Subcutaneous abdominal adipose tissue (tissue), 5 donors: ENCODE results near the gene C4B.

Experiments
- H3K27ac ChIP-seq: one replicate; pipeline ENCODE4 v1.7.0; 2013; ENCODE audit warnings: low read depth, mild to moderate bottlenecking, inconsistent platforms, low read length, moderate library complexity
- H3K27me3 ChIP-seq, 5 donors: one replicate each; pipeline ENCODE4 v1.7.0; 2013; ENCODE audit warnings: low read length in 5 of 5, inconsistent platforms in 1 of 5; ENCODE audit not compliant: control insufficient read depth in 5 of 5, insufficient read depth in 4 of 5
- H3K36me3 ChIP-seq, 5 donors: one replicate each; pipeline ENCODE4 v1.7.0; 2013; ENCODE audit warnings: low read length in 5 of 5; ENCODE audit not compliant: control insufficient read depth in 5 of 5, insufficient read depth in 5 of 5
- H3K4me1 ChIP-seq, 5 donors: one replicate each; pipeline ENCODE4 v1.7.0; 2013; ENCODE audit warnings: low read length in 5 of 5, mild to moderate bottlenecking in 3 of 5, moderate library complexity in 1 of 5; ENCODE audit not compliant: control insufficient read depth in 5 of 5, insufficient read depth in 5 of 5
- H3K4me3 ChIP-seq, 5 donors: one replicate each; pipeline ENCODE4 v1.7.0; 2013; ENCODE audit warnings: low read length in 5 of 5, low read depth in 1 of 5
- H3K9ac ChIP-seq, 5 donors: one replicate each; pipeline ENCODE4 v1.7.0; 2013; ENCODE audit warnings: low read length in 5 of 5, mild to moderate bottlenecking in 4 of 5, moderate library complexity in 3 of 5
- H3K9me3 ChIP-seq, 5 donors: one replicate each; pipeline ENCODE4 v1.7.0; 2013; ENCODE audit warnings: low read length in 5 of 5; ENCODE audit not compliant: control insufficient read depth in 5 of 5
- donor health status: healthy.
- donor health status: healthy.
- donor health status: healthy.
- donor health status: healthy.
- donor health status: healthy.

The C4B gene

DNA sequence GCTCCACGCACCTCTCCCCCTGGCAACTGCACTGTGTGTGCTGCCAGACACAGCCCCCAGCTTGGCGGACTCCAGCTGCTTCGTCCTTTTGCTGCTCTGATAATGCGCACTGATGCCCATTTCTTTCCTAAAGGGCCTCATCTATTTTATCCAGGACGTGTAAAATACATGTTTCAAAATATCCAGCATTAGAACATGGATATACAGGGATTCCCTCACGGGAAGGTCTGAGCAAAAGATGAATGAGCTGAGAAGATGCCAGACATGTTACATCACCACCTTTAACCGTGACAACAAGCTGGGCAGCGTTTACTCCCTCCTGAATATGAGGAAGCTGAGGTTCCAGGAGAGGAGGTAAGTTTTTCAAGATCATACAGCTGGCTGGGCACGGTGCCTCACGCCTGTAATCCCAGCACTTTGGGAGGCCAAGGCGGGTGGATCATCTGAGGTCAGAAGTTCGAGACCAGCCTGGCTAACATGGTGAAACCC lies 61.8 kb downstream of the C4B start:
- Histone ChIP-seq H3K9ac (no peak overlapping the region), H3K4me3 (no peak overlapping the region), H3K27me3 (peaks cover 0 to 7% (median 5%) of the 10 kb centered on the region in 5 donors), H3K27ac (no peak overlapping the region), H3K9me3 (no peaks in the 10 kb centered on the region), H3K4me1 (peaks cover 0 to 13% (median 10%) of the 10 kb centered on the region in 5 donors), H3K36me3 (peaks cover 0 to 49% (median 27%) of the 10 kb centered on the region in 5 donors)

DNA sequence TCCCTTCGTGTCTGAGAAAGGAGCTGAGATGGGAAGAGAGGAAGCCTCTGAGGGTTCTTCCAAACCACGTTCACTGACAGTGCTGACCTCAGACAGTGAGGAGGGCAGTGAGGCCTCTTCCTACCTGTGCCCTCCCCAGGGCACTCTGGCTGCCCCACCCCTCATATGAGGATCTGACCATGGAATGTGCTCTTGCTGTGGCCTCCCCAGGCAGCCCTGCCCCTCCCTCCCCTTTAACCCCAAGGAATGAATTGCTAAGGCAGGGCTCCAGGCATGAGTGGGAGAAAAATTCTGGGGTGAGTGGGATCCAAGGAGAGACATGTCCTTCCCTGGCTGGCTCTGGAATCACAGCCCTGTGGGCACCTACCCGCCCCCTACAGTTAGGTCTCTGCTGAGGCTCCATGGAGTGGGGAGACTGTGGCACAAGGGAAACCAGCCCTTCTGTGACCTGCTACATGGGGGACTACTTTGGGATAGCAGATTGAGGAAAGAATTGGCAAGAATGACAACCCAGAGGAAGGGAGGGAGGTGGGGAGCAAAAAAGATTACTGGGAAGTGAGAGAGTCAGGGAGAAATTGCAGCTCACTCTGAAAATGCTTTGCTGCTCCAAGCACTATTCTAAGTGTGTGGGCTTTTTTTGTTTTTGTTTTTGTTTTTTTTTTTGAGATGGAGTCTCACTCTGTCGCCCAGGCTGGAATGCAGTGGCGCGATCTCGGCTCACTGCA lies 65.1 kb downstream of the C4B start:
- Histone ChIP-seq H3K27me3 (peaks cover 0 to 20% (median 9%) of the 10 kb centered on the region in 5 donors), H3K4me1 (peaks cover 2 to 32% (median 19%) of the 10 kb centered on the region in 5 donors), H3K9me3 (no peaks in the 10 kb centered on the region), H3K36me3 (peaks cover 0 to 59% (median 36%) of the 10 kb centered on the region in 5 donors), H3K9ac (no peak overlapping the region), H3K4me3 (no peak overlapping the region), H3K27ac (no peak overlapping the region)

DNA sequence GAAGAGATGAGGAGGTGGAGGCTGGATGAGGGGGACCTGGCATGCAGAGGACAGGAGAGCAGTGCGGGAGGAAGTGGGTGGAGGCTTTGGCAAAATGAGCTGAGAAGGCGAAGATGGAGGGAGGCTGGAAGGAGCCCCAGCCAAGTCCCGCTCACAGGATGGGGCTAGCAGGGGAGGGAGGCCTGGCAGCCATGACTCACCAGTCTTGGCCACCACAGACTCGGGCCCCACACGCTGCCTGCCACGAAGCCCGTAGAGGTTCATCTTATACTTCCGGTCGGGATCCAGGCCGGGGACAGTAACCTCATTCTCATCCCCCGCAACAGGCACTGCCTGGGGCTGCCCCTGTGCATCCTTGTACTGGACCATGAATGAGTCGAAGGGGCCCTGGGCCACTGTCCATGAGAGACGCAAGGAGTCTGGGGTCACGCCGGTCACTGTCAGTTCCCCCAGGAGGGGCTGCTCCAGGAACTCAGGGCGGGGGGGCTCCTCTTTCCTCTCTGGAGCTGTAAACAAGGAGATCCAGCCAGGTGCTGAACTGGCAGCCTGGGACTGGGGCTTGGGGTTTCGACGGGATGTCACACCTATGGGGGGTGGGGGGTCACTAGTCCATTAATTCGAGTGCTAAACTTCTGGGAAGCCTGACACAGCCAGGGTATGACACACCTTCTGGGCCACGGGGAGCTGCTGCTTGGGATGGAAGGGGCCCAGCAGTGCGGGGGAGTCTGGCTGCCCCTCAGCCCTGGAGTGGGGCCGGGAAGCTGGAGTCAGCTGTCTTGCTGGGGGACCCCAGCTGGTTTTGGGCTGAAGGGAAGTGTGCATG lies 66.8 kb downstream of the C4B start:
- H3K4me1 ChIP-seq: peaks cover 2 to 32% (median 19%) of the 10 kb centered on the region in 5 donors
- no peak overlapping the region for H3K4me3 ChIP-seq
- H3K27me3 ChIP-seq: peaks cover 0 to 24% (median 17%) of the 10 kb centered on the region in 5 donors
- H3K9me3 ChIP-seq: no peaks in the 10 kb centered on the region
- H3K9ac ChIP-seq: no peak overlapping the region
- peak overlapping the region; percentile 57 for H3K27ac ChIP-seq
- peaks cover 0 to 64% (median 30%) of the 10 kb centered on the region in 5 donors for H3K36me3 ChIP-seq

DNA sequence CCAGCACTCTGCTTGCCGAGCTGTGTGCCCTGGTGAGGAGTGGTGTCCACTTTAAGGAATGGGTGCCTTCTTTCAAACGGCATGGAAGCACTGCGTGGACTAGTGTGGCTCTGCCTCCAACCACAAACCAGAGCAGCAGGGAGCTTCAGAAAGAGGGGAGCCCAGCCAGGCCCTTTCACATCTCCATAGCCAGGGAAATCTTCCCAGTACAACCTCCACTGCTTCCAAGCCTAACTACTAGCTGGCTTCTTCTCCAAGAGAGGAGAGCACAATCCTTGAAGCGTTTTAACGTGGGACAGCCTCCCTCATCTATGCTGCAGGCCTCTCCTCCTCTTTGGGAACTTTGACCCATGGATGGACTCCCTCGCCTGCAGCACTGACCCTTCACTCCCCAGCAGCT lies 67.9 kb downstream of the C4B start:
- peaks cover 0 to 33% (median 17%) of the 10 kb centered on the region in 5 donors for H3K27me3 ChIP-seq
- H3K4me1 ChIP-seq: peaks cover 2 to 41% (median 27%) of the 10 kb centered on the region in 5 donors
- peak overlapping the region; percentile 13 for H3K27ac ChIP-seq
- no peak overlapping the region for H3K9ac ChIP-seq
- no peak overlapping the region for H3K4me3 ChIP-seq
- peaks cover 0 to 67% (median 30%) of the 10 kb centered on the region in 5 donors for H3K36me3 ChIP-seq
- no peaks in the 10 kb centered on the region for H3K9me3 ChIP-seq

DNA sequence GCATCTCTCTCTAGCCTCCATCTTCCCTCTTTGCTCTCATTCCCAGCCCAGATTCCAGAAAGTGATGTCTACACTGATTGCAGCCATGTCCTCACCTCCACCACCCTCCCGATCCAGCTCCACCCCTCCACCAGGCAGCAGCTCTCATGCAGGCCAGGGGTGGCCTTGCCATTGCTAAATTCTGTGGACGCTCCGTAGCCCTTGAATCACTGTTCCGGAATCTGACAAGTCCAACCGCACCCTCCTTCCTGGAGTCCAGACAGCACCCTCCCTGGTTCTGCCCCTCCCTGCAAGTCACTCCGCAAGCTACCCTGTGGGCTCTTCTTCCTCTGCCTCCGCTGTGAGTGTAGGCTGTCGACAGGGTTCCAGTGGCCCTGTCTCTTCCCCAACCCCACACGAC lies 68.3 kb downstream of the C4B start:
- H3K4me1 ChIP-seq: peaks cover 2 to 41% (median 27%) of the 10 kb centered on the region in 5 donors
- H3K4me3 ChIP-seq: no peak overlapping the region
- peak overlapping the region; percentile 13 for H3K27ac ChIP-seq
- no peaks in the 10 kb centered on the region for H3K9me3 ChIP-seq
- H3K27me3 ChIP-seq: peaks cover 0 to 33% (median 17%) of the 10 kb centered on the region in 5 donors
- peaks cover 0 to 67% (median 30%) of the 10 kb centered on the region in 5 donors for H3K36me3 ChIP-seq
- no peak overlapping the region for H3K9ac ChIP-seq

DNA sequence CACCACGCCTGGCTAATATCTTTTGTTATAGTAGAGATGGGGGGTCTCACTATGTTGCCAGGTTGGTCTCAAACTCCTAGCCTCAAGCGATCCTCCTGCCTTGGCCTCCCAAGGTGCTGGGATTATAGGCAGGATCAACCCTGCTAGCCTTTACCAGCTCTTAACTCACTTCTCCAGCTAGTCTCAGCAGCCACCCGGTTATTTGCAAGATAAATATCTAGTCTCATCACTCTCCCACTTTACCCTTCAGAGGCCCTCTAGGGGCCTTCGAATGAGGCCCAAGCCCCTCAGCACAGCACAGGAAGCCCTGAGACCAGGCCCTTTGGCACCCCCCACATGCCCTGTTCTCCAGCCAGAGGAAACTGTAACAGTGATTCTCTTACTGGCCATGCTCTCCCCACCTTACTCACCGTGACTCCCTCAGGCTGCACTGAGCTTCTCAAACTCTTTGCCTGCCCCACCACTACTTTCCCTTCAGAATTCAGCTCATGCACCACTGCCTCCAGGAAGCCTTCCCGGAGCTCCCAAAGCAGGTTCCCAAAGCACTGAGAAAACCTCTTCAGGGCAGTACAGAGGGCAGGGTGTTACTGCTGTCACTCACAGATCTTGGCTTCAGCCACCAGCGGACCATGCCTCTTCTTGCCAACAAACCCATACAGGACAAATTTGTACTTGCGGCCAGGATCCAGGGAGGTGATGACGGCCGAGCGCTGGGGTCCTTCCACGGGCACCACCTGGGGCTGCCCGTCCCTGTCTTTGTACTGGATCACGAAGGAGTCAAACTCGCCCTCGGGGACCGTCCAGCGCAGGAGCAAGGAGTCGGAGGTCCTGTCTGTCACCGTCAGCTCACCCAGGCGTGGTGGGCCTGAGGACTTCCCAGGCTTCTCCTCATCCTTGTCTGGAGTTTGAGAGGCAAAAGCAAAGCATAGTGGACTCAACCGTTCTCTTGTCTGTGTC lies 69.5 kb downstream of the C4B start:
- H3K9ac ChIP-seq: no peak overlapping the region
- no peak overlapping the region for H3K4me3 ChIP-seq
- peaks cover 0 to 33% (median 19%) of the 10 kb centered on the region in 5 donors for H3K27me3 ChIP-seq
- no peaks in the 10 kb centered on the region for H3K9me3 ChIP-seq
- H3K4me1 ChIP-seq: peaks cover 2 to 41% (median 27%) of the 10 kb centered on the region in 5 donors
- H3K27ac ChIP-seq: no peak overlapping the region
- H3K36me3 ChIP-seq: peaks cover 0 to 65% (median 31%) of the 10 kb centered on the region in 5 donors

DNA sequence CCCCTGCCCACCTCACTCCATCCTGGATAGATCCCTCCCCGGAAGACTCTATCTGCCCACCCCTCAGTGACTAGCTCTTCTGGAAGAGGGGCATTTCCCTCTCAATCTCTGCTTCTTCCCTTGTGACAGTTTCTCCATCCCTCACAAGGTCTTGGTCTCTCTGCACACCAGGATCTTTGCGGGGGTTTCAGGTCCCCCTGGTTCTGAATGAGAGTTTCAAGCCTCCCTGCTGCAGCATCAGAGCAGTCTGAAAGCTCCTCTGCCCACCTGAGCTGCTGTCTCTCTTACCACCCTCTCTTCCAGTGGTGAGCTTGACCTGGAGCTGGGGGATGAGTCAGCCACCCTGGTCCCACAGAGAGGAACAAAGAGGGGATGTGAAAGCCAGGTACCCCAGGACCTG lies 70.2 kb downstream of the C4B start:
- Histone ChIP-seq H3K9ac (no peak overlapping the region), H3K9me3 (no peaks in the 10 kb centered on the region), H3K4me1 (peaks cover 2 to 44% (median 27%) of the 10 kb centered on the region in 5 donors), H3K27me3 (peaks cover 0 to 33% (median 19%) of the 10 kb centered on the region in 5 donors), H3K36me3 (peaks cover 0 to 62% (median 29%) of the 10 kb centered on the region in 5 donors), H3K4me3 (no peak overlapping the region), H3K27ac (no peak overlapping the region)
